GM18909 (cell line): ENCODE data around the gene NCAPD2.
"Not testable (repeated sequence)": the region's sequence is repeated elsewhere in the genome, so short reads cannot be mapped to it uniquely, and the experiment has no call there.

Experiments used
- ATAC-seq: cut with Tn5 transposase; IDR thresholded peaks from one replicate; pipeline ENCODE4 v1.9.1; 2021; ENCODE audit warnings: mild to moderate bottlenecking; ENCODE audit not compliant: unreplicated experiment, poor library complexity

The NCAPD2 gene

GRCh38 chr12:6488240-6488639 is 5.7 kb upstream of the NCAPD2 start:
- ATAC-seq: no peak

DNA sequence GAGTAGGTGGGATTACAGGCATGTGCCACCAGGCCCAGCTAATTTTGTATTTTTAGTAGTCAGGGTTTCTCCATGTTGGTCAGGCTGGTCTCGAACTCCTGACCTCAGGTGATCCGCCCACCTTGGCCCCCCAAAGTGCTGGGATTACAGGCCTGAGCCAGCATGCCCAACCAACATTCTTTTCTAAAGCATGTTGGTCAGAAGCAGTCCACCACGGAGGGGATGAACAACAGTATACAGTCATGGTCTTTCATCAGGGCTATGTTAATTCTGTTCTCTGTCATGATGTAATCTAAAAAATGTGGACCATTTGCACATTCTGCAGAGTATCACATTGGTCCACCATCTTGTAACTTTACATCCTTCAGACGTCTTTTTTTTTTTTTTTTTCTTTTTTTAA is 4.5 kb upstream of the NCAPD2 start:
- ATAC-seq: no peak

GRCh38 chr12:6490673-6491072 is 3.2 kb upstream of the NCAPD2 start:
- not testable (repeated sequence) for ATAC-seq

DNA sequence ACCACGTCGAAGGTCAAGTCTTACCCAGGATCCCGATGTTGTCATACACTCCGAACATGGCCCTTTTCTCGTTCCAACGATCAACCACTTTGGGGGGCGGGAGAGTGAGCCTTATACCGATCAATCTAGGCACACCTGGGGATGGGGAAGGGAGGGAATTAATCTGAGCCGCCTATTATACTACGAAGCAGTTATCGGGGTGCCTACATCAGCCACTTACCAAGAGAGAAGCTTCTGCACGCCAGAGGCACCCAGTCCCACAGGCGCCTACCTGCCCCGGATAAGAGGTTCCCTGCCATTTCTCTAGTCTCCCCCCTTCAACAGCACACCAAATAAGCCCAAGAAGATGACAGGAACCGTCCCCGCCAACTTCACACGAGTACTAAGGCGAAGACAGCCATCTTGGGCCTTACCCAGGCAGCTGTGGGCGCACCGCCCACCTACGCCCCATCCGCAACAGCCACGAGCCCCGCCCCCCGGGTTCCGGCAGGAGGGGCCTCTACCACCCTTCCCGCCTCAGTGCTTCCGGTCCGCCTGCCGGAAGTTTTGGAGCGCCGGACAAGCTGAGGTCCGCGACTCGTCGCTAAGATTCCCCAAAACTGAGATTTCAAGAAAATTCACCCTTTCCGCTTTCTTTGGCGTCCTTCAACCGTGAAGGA is 935 bp upstream of the NCAPD2 start, which contains the start of gene MRPL51:
Gene MRPL51 (minus strand): TSS at position 425 of the 659 bp plus-strand sequence. CDS start 126 bp downstream, at position 299.
- peak; percentile 75 for ATAC-seq

- ATAC-seq: no peak
These were observed 399 bp downstream of the NCAPD2 start for GRCh38 chr12:6494258-6494743.

- no peak for ATAC-seq
These were observed 1.1 kb downstream of the NCAPD2 start for GRCh38 chr12:6494968-6495367.

GRCh38 chr12:6497291-6497690 is 3.4 kb downstream of the NCAPD2 start:
- ATAC-seq: not testable (repeated sequence)

DNA sequence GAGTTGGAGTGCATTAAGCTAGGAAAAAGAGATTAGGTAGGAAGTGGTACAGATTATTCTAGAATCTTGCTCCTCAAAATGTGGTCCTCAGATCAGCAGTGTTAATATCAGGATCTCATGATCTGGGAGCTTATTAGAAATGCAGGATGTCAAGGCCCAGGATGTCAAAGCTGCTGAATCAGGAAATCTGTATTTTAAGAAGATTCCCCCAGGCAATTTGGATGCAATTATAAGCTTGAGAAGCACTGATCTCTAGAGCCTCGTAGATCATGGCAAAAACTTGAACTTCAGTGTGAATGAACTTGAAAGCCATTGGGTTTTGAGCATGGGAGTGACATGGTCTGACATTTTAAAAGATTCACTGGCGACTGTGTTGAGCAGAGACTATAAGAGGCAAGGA is 6.6 kb downstream of the NCAPD2 start:
- ATAC-seq: no peak

DNA sequence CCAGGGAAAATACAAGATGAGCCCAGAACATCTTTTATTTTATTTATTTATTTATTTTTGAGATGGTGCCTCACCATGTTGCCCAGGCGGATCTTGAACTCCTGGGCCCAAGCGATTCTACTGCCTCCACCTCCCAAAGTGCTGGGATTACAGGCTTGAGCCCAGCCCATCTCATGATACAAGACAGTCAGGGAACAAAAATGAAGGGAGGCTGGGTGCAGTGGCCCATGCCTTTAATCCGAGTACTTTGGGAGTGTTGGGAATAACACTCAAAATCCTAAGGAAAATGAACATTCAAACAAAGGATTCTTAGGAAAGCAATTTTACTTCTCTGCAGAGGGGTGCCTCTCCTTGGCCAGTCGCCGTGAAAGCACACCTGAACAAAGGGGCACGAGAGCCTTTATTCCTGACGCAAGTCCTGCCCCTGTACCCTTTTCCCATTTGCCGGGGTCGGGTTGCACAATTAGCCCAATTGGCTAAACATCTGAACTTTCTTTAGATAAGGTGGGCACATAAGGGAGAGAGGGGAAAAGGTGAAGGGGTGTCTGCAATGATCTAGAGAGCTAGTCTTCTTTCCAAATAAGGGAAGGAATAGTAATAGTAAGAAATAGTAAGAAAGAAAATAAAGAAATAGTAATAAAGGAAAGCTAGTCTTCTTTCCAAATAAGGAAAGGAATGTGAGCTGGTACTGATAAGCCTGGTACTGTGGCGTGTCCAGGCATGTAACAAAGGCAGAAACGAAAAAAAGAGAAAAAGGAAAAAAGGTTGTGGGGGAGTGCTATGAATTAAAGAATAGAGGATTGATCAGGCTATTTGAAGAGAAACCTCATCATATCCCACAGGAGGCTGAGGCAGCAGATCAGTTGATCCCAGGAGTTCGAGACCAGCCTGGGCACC is 13.4 kb downstream of the NCAPD2 start:
- no peak for ATAC-seq

DNA sequence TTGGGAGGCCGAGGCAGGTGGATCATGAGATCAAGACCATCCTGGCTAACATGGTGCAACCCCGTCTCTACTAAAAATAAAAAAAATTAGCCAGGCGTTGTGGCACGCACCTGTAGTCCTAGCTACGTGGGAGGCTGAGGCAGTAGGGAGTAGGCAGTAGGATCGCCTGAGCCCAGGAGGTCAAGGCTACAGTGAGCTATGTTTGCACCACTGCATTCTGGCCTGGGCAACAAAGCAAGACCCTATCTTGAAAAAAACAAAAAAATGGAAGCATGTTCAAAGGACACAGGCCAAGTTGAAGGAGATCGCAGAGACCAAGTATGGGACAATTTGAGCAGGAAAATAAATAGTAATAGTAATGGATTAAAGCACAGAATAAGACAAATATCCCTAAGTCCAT is 14.2 kb downstream of the NCAPD2 start:
- no peak for ATAC-seq

DNA sequence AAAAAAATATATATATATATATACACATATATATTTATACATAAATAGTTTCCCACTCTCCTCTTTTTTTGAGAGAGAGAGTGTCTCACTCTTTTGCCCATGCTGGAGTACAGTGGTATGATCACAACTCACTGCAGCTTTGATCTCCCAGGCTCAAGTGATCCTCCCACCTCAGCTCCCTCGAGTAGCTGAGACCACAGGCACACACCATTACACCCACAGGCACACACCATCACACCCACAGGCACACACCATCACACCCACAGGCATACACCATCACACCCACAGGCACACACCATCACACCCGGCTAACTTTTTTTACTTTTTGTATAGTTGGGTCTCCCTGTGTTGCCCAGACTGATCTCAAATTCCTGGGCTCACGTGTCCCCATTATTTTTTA is 26.3 kb downstream of the NCAPD2 start:
- no peak for ATAC-seq

DNA sequence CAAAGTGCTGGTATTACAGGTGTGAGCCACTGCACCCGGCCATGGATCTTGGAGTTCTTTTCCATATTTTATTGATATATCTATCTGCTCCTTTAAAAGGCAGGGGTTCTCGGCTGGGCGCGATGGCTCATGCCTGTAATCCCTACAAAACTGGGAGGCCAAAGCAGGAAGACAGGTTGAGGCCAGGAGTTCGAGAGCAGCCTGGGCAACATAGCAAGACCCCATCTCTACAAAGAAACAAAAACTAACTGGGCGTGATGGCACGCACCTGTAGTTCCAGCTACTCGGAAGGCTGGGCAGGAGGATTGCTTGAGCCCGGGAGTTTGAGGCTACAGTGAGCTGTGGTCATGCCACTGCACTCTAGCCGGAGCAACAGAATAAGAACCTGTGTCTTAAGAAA is 28.3 kb downstream of the NCAPD2 start:
- ATAC-seq: no peak

- ATAC-seq: no peak
These were observed 29.8 kb downstream of the NCAPD2 start for GRCh38 chr12:6523708-6524107.

- no peak for ATAC-seq
These were observed 30.7 kb downstream of the NCAPD2 start for GRCh38 chr12:6524648-6525047.

GRCh38 chr12:6526201-6526600 is 32.3 kb downstream of the NCAPD2 start:
- no peak for ATAC-seq

GRCh38 chr12:6526766-6527525 is 33.0 kb downstream of the NCAPD2 start:
- ATAC-seq: no peak

- no peak for ATAC-seq
These were observed 33.8 kb downstream of the NCAPD2 start for GRCh38 chr12:6527711-6528110.

- ATAC-seq: no peak
These were observed 34.8 kb downstream of the NCAPD2 start for GRCh38 chr12:6528539-6529235.

- no peak for ATAC-seq
These were observed 35.4 kb downstream of the NCAPD2 start for GRCh38 chr12:6529291-6529737.
